Esophagus squamous epithelium (tissue), 5 donors: Measurements from ENCODE around the gene CHSY3. TPM values are rescaled to one million over a fixed set of nuclear protein-coding genes. Genes with fewer than 3 reads are reported as not detected.

ENCODE experiments used
- DNase-seq: peaks from one replicate; lab custom pipeline; 2025; lab: John Stamatoyannopoulos, UW
- H3K27ac ChIP-seq, 4 donors: fragments of 200-600 bp; sonication (generic); one replicate each; pipeline ENCODE4 v1.5.1; 2016 to 2019; ENCODE audit warnings: mild to moderate bottlenecking in 1 of 4
- H3K27me3 ChIP-seq, 4 donors: fragments of 200-600 bp; sonication (generic); 1 replicate in 3 of 4; 2 replicates in 1 of 4; pipeline versions ENCODE4 v1.5.1 to v1.6.0; 2017 to 2021; ENCODE audit warnings: antibody characterized with exemption in 1 of 4
- H3K36me3 ChIP-seq, 3 donors: fragments of 200-600 bp; sonication (generic); one replicate each; pipeline ENCODE4 v1.5.1; 2016 to 2019
- H3K4me1 ChIP-seq, 3 donors: fragments of 200-600 bp; sonication (generic); one replicate each; pipeline ENCODE4 v1.5.1; 2017 to 2019
- H3K4me3 ChIP-seq, 4 donors: fragments of 200-600 bp; sonication (generic); 1 replicate in 3 of 4; 2 replicates in 1 of 4; pipeline ENCODE4 v1.5.1; 2016 to 2019; ENCODE audit warnings: mild to moderate bottlenecking in 2 of 4, moderate library complexity in 1 of 4
- H3K9me3 ChIP-seq, 3 donors: fragments of 200-600 bp; sonication (generic); one replicate each; pipeline ENCODE4 v1.5.1; 2016 to 2019
- POLR2A ChIP-seq, 4 donors: fragments of 450-650 bp; IDR thresholded peaks; one replicate each; pipeline ENCODE4 v1.6.1; 2017; ENCODE audit warnings: antibody characterized with exemption in 4 of 4, mild to moderate bottlenecking in 4 of 4, moderate library complexity in 3 of 4
- WGBS, 2 donors: methylation state at CpG; one replicate each; pipeline ENCODE4 v1.1.5; 2018; 5-methylcytosine and 5-hydroxymethylcytosine counted together
- intact Hi-C: fragments of 100-400 bp; cut with DNase I; formaldehyde crosslinking; loops from one replicate; pipeline ENCODE4 v1.15.0; 2022
- total RNA-seq, 4 donors: library from RNA; depleted of rRNA; stranded (reverse); fragments of >200 nt; gene quantifications; one replicate each; pipeline ENCODE4 v1.1.0, GENCODE V29; 2016
- TF ChIP-seq, protein P1 (sequence below), 6 experiments: fragments of 450-650 bp in 4 of 6; fragments of 200-600 bp in 2 of 6; sonication (generic) in 2 of 6; IDR thresholded peaks; one replicate each; pipeline ENCODE4 v1.5.1; 2016 to 2019; ENCODE audit warnings: antibody characterized with exemption in 6 of 6, mild to moderate bottlenecking in 4 of 6, moderate library complexity in 4 of 6
- donor health status: DM: yes; HTN: yes; CAD: no.

CHSY3 gene
- total RNA-seq, 4 donors from 2014 or later: 0.70 to 2.3 (median 1.3) TPM; not detected in 1

DNA sequence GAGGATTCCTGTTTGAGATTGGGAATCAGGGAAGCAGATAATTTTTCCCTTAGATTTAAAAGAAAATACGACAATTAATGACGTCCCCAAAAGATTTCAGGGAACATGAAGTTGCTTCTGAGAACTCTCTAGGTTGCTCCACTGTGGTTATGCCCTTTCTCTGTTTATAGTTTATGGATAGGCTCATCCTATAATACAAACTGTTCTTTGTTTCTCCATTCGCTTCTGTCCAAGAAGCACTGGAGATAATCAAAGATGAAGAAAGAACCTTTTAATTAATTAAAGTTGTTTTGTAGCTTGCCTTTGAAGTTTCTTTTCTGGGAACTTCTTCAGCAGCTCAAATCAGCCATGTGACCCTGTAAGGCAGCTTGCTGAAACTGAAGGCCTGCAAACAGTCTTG lies 87.5 kb downstream of the CHSY3 start:
- 67 to 72% methylated on average over 3 of the region's 3 CpGs for WGBS, 2 donors
- H3K27me3 ChIP-seq: no peaks in the 10 kb centered on the region
- H3K4me1 ChIP-seq: no peaks in the 10 kb centered on the region
- intact Hi-C loops: no loop called here
- no peak for DNase-seq
- H3K4me3 ChIP-seq: no peak overlapping the region
- no peak for TF ChIP-seq POLR2A (IDR thresholded peaks at IDR 0.05)
- TF ChIP-seq, protein P1, sequence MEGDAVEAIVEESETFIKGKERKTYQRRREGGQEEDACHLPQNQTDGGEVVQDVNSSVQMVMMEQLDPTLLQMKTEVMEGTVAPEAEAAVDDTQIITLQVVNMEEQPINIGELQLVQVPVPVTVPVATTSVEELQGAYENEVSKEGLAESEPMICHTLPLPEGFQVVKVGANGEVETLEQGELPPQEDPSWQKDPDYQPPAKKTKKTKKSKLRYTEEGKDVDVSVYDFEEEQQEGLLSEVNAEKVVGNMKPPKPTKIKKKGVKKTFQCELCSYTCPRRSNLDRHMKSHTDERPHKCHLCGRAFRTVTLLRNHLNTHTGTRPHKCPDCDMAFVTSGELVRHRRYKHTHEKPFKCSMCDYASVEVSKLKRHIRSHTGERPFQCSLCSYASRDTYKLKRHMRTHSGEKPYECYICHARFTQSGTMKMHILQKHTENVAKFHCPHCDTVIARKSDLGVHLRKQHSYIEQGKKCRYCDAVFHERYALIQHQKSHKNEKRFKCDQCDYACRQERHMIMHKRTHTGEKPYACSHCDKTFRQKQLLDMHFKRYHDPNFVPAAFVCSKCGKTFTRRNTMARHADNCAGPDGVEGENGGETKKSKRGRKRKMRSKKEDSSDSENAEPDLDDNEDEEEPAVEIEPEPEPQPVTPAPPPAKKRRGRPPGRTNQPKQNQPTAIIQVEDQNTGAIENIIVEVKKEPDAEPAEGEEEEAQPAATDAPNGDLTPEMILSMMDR (IDR thresholded peaks at IDR 0.05): no peak
- H3K9me3 ChIP-seq: peaks cover 0 to 6% (median 2%) of the 10 kb centered on the region in 3 donors
- no peak overlapping the region for H3K27ac ChIP-seq
- H3K36me3 ChIP-seq: no peaks in the 10 kb centered on the region

DNA sequence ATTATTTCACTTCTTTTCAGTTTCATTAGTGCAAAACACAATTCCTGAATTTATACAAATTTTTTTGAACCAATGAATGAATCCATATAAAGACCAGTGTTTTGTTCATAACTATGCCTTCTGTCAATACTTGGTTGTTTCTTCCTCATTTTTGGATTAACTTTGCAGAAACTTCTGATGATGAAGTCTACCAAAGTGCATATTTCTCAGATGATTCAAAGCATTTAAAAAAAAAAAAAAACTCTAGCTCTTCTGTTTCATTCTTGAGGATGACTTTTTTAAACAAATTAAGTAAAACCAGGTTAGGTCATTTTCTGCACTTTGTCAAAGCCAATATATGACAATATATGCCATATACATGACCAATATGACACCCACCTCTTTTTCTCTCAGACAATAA lies 92.6 kb downstream of the CHSY3 start:
- TF ChIP-seq, protein P1 (IDR thresholded peaks at IDR 0.05): no peak
- no peak for TF ChIP-seq POLR2A (IDR thresholded peaks at IDR 0.05)
- H3K4me3 ChIP-seq: no peak overlapping the region
- no peaks in the 10 kb centered on the region for H3K9me3 ChIP-seq
- H3K36me3 ChIP-seq: no peaks in the 10 kb centered on the region
- no peaks in the 10 kb centered on the region for H3K27me3 ChIP-seq
- no peaks in the 10 kb centered on the region for H3K4me1 ChIP-seq
- H3K27ac ChIP-seq: no peak overlapping the region
- no peak for DNase-seq
- intact Hi-C loops: no loop called here

DNA sequence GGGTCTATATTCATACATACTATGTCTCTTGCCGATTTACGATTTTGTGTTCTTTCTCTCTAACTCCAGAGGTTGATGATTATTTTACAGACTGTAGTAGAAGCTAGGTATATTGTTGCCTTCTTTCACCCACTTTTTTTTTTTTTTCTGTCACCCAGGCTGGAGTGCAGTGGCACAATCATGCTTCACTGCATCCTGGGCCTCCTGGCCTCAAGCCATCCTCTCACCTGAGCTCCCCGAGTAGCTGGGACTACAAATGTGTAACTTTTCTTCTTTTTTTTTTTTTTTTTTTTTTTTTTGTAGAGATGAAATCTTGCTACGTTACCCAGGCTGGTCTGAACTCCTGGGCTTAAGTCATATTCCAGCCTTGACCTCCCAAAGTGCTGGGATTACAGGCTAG lies 96.2 kb downstream of the CHSY3 start:
- intact Hi-C loops: no loop called here
- TF ChIP-seq POLR2A (IDR thresholded peaks at IDR 0.05): no peak
- TF ChIP-seq, protein P1 (IDR thresholded peaks at IDR 0.05): no peak
- 77 to 78% methylated on average over 4 of the region's 4 CpGs for WGBS, 2 donors

DNA sequence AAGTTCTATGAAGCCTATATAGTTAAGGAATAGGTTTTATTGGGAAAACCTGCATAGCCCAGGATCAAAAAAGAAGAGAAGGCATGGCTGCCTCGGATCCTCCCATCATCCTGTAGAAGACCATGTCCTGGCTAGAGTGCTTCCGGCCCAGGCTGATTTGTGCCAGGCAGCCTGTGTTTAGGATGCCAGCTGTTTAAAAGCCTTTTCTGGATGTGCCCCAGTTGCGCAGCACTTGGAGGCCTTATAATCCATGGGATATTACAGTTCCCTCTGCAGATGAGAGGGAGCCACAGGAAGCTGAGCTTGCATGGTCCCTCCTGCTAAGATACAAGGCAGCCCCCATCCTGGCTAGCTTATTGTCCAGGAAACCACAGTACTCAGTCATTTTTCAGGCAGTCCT lies 97.9 kb downstream of the CHSY3 start:
- intact Hi-C loops: no loop called here
- WGBS, 2 donors: 63 to 83% methylated on average over 1 to 3 of the region's 3 CpGs
- no peaks in the 10 kb centered on the region for H3K9me3 ChIP-seq
- no peak for DNase-seq
- no peak overlapping the region for H3K4me3 ChIP-seq
- no peaks in the 10 kb centered on the region for H3K36me3 ChIP-seq
- no peak overlapping the region for H3K27ac ChIP-seq
- no peak for TF ChIP-seq POLR2A (IDR thresholded peaks at IDR 0.05)
- TF ChIP-seq, protein P1 (IDR thresholded peaks at IDR 0.05): no peak
- H3K27me3 ChIP-seq: no peaks in the 10 kb centered on the region
- H3K4me1 ChIP-seq: no peaks in the 10 kb centered on the region

More for the DNA sequence above, 96.2 kb downstream of the CHSY3 start:
- Histone ChIP-seq H3K4me1 (no peaks in the 10 kb centered on the region), H3K9me3 (no peaks in the 10 kb centered on the region), H3K4me3 (no peak overlapping the region), H3K36me3 (no peaks in the 10 kb centered on the region), H3K27me3 (no peaks in the 10 kb centered on the region), H3K27ac (no peak overlapping the region)
- no peak for DNase-seq

DNA sequence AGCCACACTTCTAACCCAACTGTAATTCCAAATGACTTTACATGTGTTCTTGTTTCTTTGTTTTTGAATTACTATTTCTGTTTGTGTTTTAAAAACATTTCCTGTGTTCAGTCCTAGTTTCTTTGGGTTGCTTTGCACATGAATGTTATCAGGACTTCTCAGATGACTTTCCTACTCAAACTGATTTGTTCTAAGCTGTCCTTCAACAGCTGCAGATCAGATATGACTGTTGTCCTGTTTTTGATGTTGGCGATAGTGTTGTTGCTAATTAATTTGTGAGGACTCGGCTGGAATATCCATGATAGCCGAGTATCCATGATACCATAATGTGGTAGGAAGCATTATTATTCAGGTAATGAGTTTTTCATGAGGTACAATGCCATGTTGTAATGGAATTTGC lies 98.6 kb downstream of the CHSY3 start:
- intact Hi-C loops: no loop called here
- Histone ChIP-seq H3K27me3 (no peaks in the 10 kb centered on the region), H3K4me1 (no peaks in the 10 kb centered on the region), H3K9me3 (peaks cover 0 to 3% (median 0%) of the 10 kb centered on the region in 3 donors), H3K4me3 (no peak overlapping the region), H3K36me3 (no peaks in the 10 kb centered on the region), H3K27ac (no peak overlapping the region)
- no peak for DNase-seq
- WGBS, 2 donors: 62 to 86% methylated on average over 3 of the region's 3 CpGs
- TF ChIP-seq, protein P1 (IDR thresholded peaks at IDR 0.05): no peak
- no peak for TF ChIP-seq POLR2A (IDR thresholded peaks at IDR 0.05)
